Fibroblast of mammary gland (primary cell): ENCODE data around the gene LRGUK.
"Not testable (repeated sequence)": the region's sequence is repeated elsewhere in the genome, so short reads cannot be mapped to it uniquely, and the experiment has no call there.

ENCODE experiments used
- DNase-seq: peaks from one replicate; pipeline ENCODE4 v3.0.0-alpha.2; 2010; ENCODE audit warnings: low read depth
- H3K4me3 ChIP-seq: 2 replicates; pipeline ENCODE4 v1.5.1; 2011; ENCODE audit warnings: low read depth, mild to moderate bottlenecking, low read length, moderate library complexity; ENCODE audit not compliant: control insufficient read depth
- CTCF ChIP-seq: conservative IDR thresholded peaks from 2 replicates; pipeline ENCODE4 v1.5.1; 2011; ENCODE audit warnings: low read depth, low read length, inconsistent platforms; ENCODE audit not compliant: control insufficient read depth, insufficient read depth

Gene LRGUK

GRCh38 chr7:134287916-134288659, 160.9 kb downstream of the LRGUK start:
- TF ChIP-seq CTCF, result no peak
- no peak for DNase-seq
- H3K4me3 ChIP-seq, result no peak overlapping the region

GRCh38 chr7:134289423-134289822, 162.3 kb downstream of the LRGUK start:
- no peak for TF ChIP-seq CTCF
- DNase-seq, result peak; percentile 34

GRCh38 chr7:134289841-134290240, 162.7 kb downstream of the LRGUK start:
- DNase-seq, result no peak
- TF ChIP-seq CTCF, result no peak
- H3K4me3 ChIP-seq, result no peak overlapping the region

More at GRCh38 chr7:134289423-134289822, 162.3 kb downstream of the LRGUK start:
- H3K4me3 ChIP-seq, result no peak overlapping the region

- DNase-seq, result peak; percentile 54
- TF ChIP-seq CTCF, result no peak
Measured at GRCh38 chr7:134290286-134290685, 163.1 kb downstream of the LRGUK start.

GRCh38 chr7:134293002-134293740, 166.0 kb downstream of the LRGUK start:
- TF ChIP-seq CTCF, result no peak
- H3K4me3 ChIP-seq, result no peak overlapping the region
- DNase-seq, result no peak

More at GRCh38 chr7:134290286-134290685, 163.1 kb downstream of the LRGUK start:
- no peak overlapping the region for H3K4me3 ChIP-seq

- DNase-seq, H3K4me3 ChIP-seq: not testable (repeated sequence)
Measured at GRCh38 chr7:134295982-134296381, 168.8 kb downstream of the LRGUK start.

- no peak for DNase-seq
- TF ChIP-seq CTCF, result no peak
- H3K4me3 ChIP-seq, result no peak overlapping the region
Measured at GRCh38 chr7:134297489-134297888, 170.3 kb downstream of the LRGUK start.
